Heart left ventricle (tissue), 16 donors: ENCODE data around the gene CLCN4. TPM values are rescaled to one million over a fixed set of nuclear protein-coding genes. Genes with fewer than 3 reads are reported as not detected.

Source experiments
- ATAC-seq, 4 donors: fragments of 200-7000 bp; cut with Tn5 transposase; one replicate each; pipeline ENCODE4 v1.9.1; 2020 to 2022; ENCODE audit warnings: moderate library complexity in 4 of 4, mild to moderate bottlenecking in 3 of 4, moderate number of reproducible peaks in 1 of 4
- DNase-seq, 5 donors: peaks; one replicate each; pipeline ENCODE4 v3.0.0-alpha.2; 2020
- H3K27ac ChIP-seq, 12 donors: fragments of 200-600 bp; sonication (generic) in 4 of 12; one replicate each; pipeline versions ENCODE4 v1.5.0 to v1.8.0; 2016 to 2022; ENCODE audit warnings: mild to moderate bottlenecking in 2 of 12
- H3K27me3 ChIP-seq, 9 donors: fragments of 200-600 bp; sonication (generic) in 2 of 9; one replicate each; pipeline versions ENCODE4 v1.5.1 to v1.8.0; 2016 to 2022; ENCODE audit warnings: mild to moderate bottlenecking in 3 of 9
- H3K36me3 ChIP-seq, 9 donors: fragments of 200-600 bp; sonication (generic) in 2 of 9; one replicate each; pipeline versions ENCODE4 v1.5.0 to v1.8.0; 2018 to 2022; ENCODE audit warnings: mild to moderate bottlenecking in 2 of 9
- H3K4me1 ChIP-seq, 12 donors: fragments of 200-600 bp; sonication (generic) in 4 of 12; one replicate each; pipeline versions ENCODE4 v1.5.0 to v1.8.0; 2016 to 2022; ENCODE audit warnings: mild to moderate bottlenecking in 3 of 12
- H3K4me3 ChIP-seq, 12 donors: fragments of 200-600 bp; sonication (generic) in 4 of 12; one replicate each; pipeline versions ENCODE4 v1.5.0 to v1.8.0; 2017 to 2022; ENCODE audit warnings: mild to moderate bottlenecking in 9 of 12, moderate library complexity in 4 of 12
- H3K9me3 ChIP-seq, 12 donors: fragments of 200-600 bp; sonication (generic) in 4 of 12; one replicate each; pipeline versions ENCODE4 v1.5.0 to v1.8.0; 2016 to 2022; ENCODE audit warnings: mild to moderate bottlenecking in 1 of 12
- POLR2A ChIP-seq, 2 donors: fragments of 450-650 bp; IDR thresholded peaks; one replicate each; pipeline ENCODE4 v1.6.1; 2017; ENCODE audit warnings: antibody characterized with exemption in 2 of 2, mild to moderate bottlenecking in 2 of 2, moderate library complexity in 2 of 2
- WGBS, 4 donors: extraction: QIAGEN DNeasy Blood & Tissue Kit in 2 of 4; methylation state at CpG; one replicate each; pipeline versions ENCODE4 v1.1.5 to v1.1.7; 2013 to 2018; 5-methylcytosine and 5-hydroxymethylcytosine counted together
- intact Hi-C, 10 donors: fragments of 100-400 bp; cut with DNase I; formaldehyde crosslinking; loops; one replicate each; pipeline versions ENCODE4 v1.11.1 to v1.14.2; 2022
- polyA plus RNA-seq, 2 donors: library from polyadenylated mRNA; stranded (reverse); fragments of 200-250 nt; gene quantifications; one replicate each; pipeline ENCODE4 v1.2.3, GENCODE V29; 2013
- total RNA-seq, 9 donors: library from RNA; depleted of rRNA in 2 of 9; stranded (reverse); fragments of >200 nt in 2 of 9; fragmentation: NEBNext Ultra II Directional in 3 of 9; extraction: Animal tissue kit (Norgen Biotek cat#: 25700) in 3 of 9; gene quantifications; one replicate each; pipeline versions ENCODE4 v1.1.0 to v1.2.4, GENCODE V29; 2016 to 2023
- TF ChIP-seq, protein P1 (sequence below), 12 donors: fragments of 200-600 bp; sonication (generic) in 4 of 12; IDR thresholded peaks; one replicate each; pipeline versions ENCODE4 v1.5.0 to v1.8.0; 2018 to 2022; ENCODE audit warnings: antibody characterized with exemption in 12 of 12, mild to moderate bottlenecking in 5 of 12
- donor health status: ischemic (EF 13 %, LVEDD 7.1; RV severe dilation, severe dysfunction).
- donor health status: healthy with polysubstance abuse.
- donor health status: DM: no; HTN: yes; CAD: no.
- donor health status: DM: no; HTN: no; CAD: no.
- donor health status: ischemic (EF 25% LVEDD 6.9; RV normal size, moderate dysfunction).
- donor health status: ischemic (EF 25% LVEDD 5.7; RV mildly dilated, moderate dysfunction).
- donor health status: healthy.
- donor health status: DM: yes; HTN: yes; CAD: no.
- donor health status: ischemic (EF 35%, LVEDD 5.7; RV mildly dilated, moderate dysfunction).
- donor health status: nonischemic (EF 11% LVEDD 7.7; RV severe dilation, severe dysfunction).
- donor health status: DM: yes; HTN: yes; CAD: no.
- donor health status: PGD.
- donor health status: ischemic (EF 29% LVEDD 5.4; RV normal size, mild dysfunction).
- donor health status: nonischemic (EF 23%, LVEDD 6.1; RV moderate dilation, normal function).

Gene CLCN4
- total and polyA plus RNA-seq, 11 donors: 6.4 to 39.0 (median 29.2) TPM

DNA sequence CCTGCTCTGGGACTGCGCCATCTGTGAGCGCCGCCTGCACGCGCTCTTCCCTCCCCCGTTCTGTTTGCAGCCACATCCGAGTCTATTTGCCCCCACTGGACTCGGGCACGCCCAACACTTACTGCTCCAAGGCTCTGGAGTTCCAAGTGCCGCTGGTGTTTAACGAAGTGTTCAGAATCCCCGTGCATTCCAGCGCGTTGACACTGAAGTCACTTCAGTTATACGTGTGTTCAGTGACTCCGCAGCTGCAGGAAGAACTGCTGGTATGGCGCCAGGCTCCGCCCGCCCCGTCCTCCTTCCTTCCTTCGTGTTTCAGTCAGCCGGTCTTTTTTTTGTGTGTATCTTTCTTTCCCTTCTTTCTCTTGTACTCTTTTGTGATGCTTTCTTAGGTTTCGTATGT, 30.7 kb upstream of the CLCN4 start:
- peaks cover 0 to 59% (median 33%) of the 10 kb centered on the region in 9 donors for H3K36me3 ChIP-seq

DNA sequence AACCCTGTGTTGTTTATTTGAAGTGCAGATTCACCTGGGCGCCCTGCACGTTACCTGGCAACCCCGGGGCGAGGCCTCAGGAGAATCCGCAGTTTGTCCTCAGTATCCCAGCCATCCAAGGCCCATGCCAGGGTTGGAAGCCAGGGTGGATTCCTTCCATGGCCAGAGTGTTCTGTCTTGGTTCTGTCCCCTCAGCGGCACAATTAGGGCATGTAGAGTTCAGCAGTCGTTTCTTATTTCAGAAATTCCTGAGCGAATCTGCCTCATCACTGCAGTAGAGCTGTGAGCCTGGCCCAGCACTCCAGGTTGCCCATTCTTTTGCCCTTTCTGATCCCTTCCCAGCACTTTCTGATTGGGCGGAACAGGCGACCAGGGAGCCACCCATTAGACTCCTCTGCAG, 29.9 kb upstream of the CLCN4 start:
- H3K9me3 ChIP-seq: no peaks in the 10 kb centered on the region
- peaks cover 0 to 66% (median 38%) of the 10 kb centered on the region in 9 donors for H3K36me3 ChIP-seq
- H3K27me3 ChIP-seq: no peaks in the 10 kb centered on the region
- H3K4me3 ChIP-seq: no peak overlapping the region
- 93 to 99% (median 95%) methylated on average over 10 of the region's 10 CpGs for WGBS, 4 donors
- TF ChIP-seq, protein P1, sequence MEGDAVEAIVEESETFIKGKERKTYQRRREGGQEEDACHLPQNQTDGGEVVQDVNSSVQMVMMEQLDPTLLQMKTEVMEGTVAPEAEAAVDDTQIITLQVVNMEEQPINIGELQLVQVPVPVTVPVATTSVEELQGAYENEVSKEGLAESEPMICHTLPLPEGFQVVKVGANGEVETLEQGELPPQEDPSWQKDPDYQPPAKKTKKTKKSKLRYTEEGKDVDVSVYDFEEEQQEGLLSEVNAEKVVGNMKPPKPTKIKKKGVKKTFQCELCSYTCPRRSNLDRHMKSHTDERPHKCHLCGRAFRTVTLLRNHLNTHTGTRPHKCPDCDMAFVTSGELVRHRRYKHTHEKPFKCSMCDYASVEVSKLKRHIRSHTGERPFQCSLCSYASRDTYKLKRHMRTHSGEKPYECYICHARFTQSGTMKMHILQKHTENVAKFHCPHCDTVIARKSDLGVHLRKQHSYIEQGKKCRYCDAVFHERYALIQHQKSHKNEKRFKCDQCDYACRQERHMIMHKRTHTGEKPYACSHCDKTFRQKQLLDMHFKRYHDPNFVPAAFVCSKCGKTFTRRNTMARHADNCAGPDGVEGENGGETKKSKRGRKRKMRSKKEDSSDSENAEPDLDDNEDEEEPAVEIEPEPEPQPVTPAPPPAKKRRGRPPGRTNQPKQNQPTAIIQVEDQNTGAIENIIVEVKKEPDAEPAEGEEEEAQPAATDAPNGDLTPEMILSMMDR (IDR thresholded peaks at IDR 0.05): no peak
- TF ChIP-seq POLR2A (IDR thresholded peaks at IDR 0.05): no peak
- ATAC-seq (no peak), DNase-seq (no peak)
- H3K27ac ChIP-seq: no peak overlapping the region
- intact Hi-C loops: loop anchor here in 3 of 10 donors (10.0 kb wide), 1 partner anchor 242 kb away; no protein-coding TSS in a partner anchor
- peaks cover 0 to 13% (median 4%) of the 10 kb centered on the region in 12 donors for H3K4me1 ChIP-seq

More for the DNA sequence above, 30.7 kb upstream of the CLCN4 start:
- TF ChIP-seq, protein P1 (IDR thresholded peaks at IDR 0.05): no peak
- no peak for TF ChIP-seq POLR2A (IDR thresholded peaks at IDR 0.05)
- Histone ChIP-seq H3K4me3 (no peak overlapping the region), H3K4me1 (peaks cover 0 to 18% (median 4%) of the 10 kb centered on the region in 12 donors), H3K27me3 (no peaks in the 10 kb centered on the region), H3K9me3 (no peaks in the 10 kb centered on the region), H3K27ac (no peak overlapping the region)
- 60 to 77% (median 72%) methylated on average over 23 of the region's 23 CpGs for WGBS, 4 donors
- intact Hi-C loops: loop anchor here in 3 of 10 donors (10.0 kb wide), 1 partner anchor 241 kb away; no protein-coding TSS in a partner anchor
- DNase-seq: no peak
- no peak for ATAC-seq

DNA sequence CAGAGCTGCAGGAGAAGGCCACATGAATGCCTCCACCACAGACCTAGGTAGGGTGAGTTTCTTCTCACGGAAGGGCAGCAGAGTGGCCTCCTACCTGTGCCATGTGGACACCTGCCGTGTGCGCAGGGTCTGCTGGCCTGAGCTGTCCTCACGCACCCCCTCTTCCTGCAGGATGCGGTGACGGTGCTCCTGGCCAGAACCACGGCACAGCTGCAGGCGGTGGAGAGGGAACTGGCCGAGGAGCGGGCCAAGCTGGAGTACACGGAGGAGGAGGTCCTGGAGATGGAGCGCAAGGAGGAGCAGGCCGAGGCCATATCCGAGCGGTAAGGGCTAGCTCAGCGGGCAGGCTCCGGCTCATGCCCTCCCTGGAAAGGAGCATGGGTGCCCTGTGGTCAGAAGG, 28.4 kb upstream of the CLCN4 start:
- no peaks in the 10 kb centered on the region for H3K9me3 ChIP-seq
- ATAC-seq (no peak), DNase-seq (no peak)
- no peak overlapping the region for H3K27ac ChIP-seq
- WGBS, 4 donors: 78 to 93% (median 88%) methylated on average over 16 to 17 of the region's 17 CpGs
- no peak overlapping the region for H3K4me3 ChIP-seq
- H3K27me3 ChIP-seq: no peaks in the 10 kb centered on the region
- intact Hi-C loops: loop anchor here in 3 of 10 donors (10.0 kb wide), 1 partner anchor 244 kb away; no protein-coding TSS in a partner anchor
- no peak for TF ChIP-seq POLR2A (IDR thresholded peaks at IDR 0.05)
- TF ChIP-seq, protein P1 (IDR thresholded peaks at IDR 0.05): no peak
- no peaks in the 10 kb centered on the region for H3K4me1 ChIP-seq
- H3K36me3 ChIP-seq: peaks cover 0 to 72% (median 38%) of the 10 kb centered on the region in 9 donors

DNA sequence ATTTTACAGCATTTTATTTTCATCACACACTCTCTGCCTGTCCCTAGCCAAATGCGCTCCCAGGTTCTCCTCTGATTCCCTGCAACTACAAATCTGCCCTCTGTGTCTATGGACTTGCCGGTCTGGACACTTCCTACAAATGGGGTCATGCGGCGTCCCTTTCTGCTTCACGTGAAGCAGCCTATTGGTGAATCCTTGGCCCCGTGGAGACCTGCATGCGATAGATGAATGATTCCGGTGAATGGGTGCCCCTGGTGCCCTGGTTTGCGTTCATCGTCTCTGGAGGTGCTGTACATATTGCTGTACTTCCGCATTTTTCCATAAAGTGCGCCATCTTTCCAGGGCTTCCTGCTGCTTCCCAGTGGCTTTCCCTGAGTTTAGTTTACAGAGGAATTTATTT, 27.5 kb upstream of the CLCN4 start:
- intact Hi-C loops: loop anchor here in 3 of 10 donors (10.0 kb wide), 1 partner anchor 244 kb away; no protein-coding TSS in a partner anchor
- H3K4me3 ChIP-seq: no peak overlapping the region
- no peaks in the 10 kb centered on the region for H3K4me1 ChIP-seq
- no peaks in the 10 kb centered on the region for H3K27me3 ChIP-seq
- ATAC-seq: no peak
- TF ChIP-seq POLR2A (IDR thresholded peaks at IDR 0.05): no peak
- TF ChIP-seq, protein P1 (IDR thresholded peaks at IDR 0.05): no peak
- 88 to 98% (median 93%) methylated on average over 12 of the region's 12 CpGs for WGBS, 4 donors
- H3K27ac ChIP-seq: no peak overlapping the region
- no peak for DNase-seq
- peaks cover 0 to 67% (median 38%) of the 10 kb centered on the region in 9 donors for H3K36me3 ChIP-seq
- no peaks in the 10 kb centered on the region for H3K9me3 ChIP-seq
